ENCODE data around the gene MRPS17. TPM values are rescaled to one million over a fixed set of nuclear protein-coding genes. Genes with fewer than 3 reads are reported as not detected.

Gene MRPS17
- total and polyA plus RNA-seq, 9 of the 15 experiments (the other 6 are each of a cell fraction or from before 2014, with no cell fraction given), result 25.9 to 99.3 (median 43.9) TPM

DNA sequence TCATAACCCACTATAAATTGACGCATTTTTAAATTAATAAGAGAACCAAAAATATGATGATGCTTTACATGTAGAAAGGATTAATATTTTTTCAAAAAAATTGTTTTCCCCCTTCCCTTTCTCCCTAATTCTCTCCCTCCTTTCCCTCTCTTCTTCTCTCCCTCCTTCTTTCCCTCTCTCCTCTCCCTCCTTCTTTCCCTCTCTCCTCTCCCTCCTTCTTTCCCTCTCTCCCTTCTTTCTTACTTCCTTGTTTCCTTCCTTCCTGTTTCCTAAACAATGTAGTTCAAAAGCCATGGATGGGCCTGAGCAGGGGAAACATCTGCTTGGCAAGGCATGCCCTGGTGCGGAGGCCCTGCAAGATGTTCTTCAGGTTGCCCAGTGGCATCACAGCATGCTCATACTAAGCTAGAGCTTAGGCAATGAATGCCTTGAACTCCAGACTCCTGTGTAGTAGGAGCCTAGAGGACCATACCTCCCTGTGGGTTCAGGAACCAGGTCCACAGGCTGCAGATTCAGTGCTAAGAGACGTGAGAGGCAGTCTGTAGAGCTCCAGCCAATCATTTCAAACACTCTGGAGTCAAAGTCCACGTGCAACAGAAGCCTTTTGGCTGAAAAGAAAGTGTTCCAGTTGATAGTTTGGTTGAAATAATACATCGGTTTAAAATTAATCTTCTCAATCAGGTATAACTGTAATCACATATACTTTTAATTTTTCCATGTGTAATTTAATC, 20.1 kb upstream of the MRPS17 start:
- BruUV-seq (replicated peaks), result no TSS peak
- Histone ChIP-seq H3K4me1 (replicated peaks in 1 of 2; ENCODE audit: control insufficient read depth in 2 of 2, insufficient read depth in 2 of 2, low read length in 2 of 2) (no peaks in the 10 kb centered on the region; a peak in 1 of 5 replicates), H2AFZ (ENCODE audit: low read depth, low read length) (no peak overlapping the region), H3K79me2 (ENCODE audit: control insufficient read depth, insufficient read depth, low read length) (no peaks in the 10 kb centered on the region), H3K27ac (ENCODE audit: extremely low read depth, low read depth, low read length) (no peak overlapping the region), H3K4me2 (ENCODE audit: insufficient read depth, low read length) (no peak overlapping the region), H3K9ac (ENCODE audit: insufficient read depth in 1 of 2, low read depth in 2 of 2, low read length in 2 of 2) (no peak overlapping the region), H3K27me3 (ENCODE audit: control insufficient read depth in 2 of 2, insufficient read depth in 2 of 2, low read length in 2 of 2) (no peaks in the 10 kb centered on the region), H3K4me3 (no peak overlapping the region), H3K36me3 (ENCODE audit: control insufficient read depth, insufficient read depth, low read length) (no peaks in the 10 kb centered on the region), H3K9me1 (ENCODE audit: control insufficient read depth, insufficient read depth, low read length) (no peaks in the 10 kb centered on the region), H4K20me1 (replicated peaks; ENCODE audit: control insufficient read depth, insufficient read depth, low read length) (no peaks in the 10 kb centered on the region), H3K9me3 (replicated peaks; ENCODE audit: control insufficient read depth, insufficient read depth, low read depth, low read length) (no peaks in the 10 kb centered on the region)
- DNase-seq (ENCODE audit: extremely low read depth in 1 of 4, low spot score in 3 of 4) (no peak), ATAC-seq (no peak), FAIRE-seq (no peak)
- ChIA-PET CTCF (ENCODE audit: low intra/inter-chr PET ratio) (no interaction called here), POLR2A (interaction anchor here (0.5 kb wide), 1 partner anchor 8 kb away, joined by 3 read pairs; no protein-coding TSS in a partner anchor)
- in situ Hi-C loops (cut with MboI), result no loop called here
- intact Hi-C loops (cut with micrococcal nuclease), result no loop called here
- 9% methylated on average over 4 of the region's 5 CpGs for WGBS (ENCODE audit: insufficient coverage, low coverage, missing lambda C conversion rate)
- TF ChIP-seq, protein P1, sequence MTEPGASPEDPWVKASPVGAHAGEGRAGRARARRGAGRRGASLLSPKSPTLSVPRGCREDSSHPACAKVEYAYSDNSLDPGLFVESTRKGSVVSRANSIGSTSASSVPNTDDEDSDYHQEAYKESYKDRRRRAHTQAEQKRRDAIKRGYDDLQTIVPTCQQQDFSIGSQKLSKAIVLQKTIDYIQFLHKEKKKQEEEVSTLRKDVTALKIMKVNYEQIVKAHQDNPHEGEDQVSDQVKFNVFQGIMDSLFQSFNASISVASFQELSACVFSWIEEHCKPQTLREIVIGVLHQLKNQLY (CRISPR knock-in tag; conservative IDR thresholded peaks at IDR 0.05), result no peak
- TF ChIP-seq, protein P2, sequence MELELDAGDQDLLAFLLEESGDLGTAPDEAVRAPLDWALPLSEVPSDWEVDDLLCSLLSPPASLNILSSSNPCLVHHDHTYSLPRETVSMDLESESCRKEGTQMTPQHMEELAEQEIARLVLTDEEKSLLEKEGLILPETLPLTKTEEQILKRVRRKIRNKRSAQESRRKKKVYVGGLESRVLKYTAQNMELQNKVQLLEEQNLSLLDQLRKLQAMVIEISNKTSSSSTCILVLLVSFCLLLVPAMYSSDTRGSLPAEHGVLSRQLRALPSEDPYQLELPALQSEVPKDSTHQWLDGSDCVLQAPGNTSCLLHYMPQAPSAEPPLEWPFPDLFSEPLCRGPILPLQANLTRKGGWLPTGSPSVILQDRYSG (tag; conservative IDR thresholded peaks at IDR 0.05; ENCODE audit: low read depth), result no peak
- TF ChIP-seq HIVEP1 (CRISPR knock-in tag; IDR thresholded peaks at IDR 0.05), result no peak
- TF ChIP-seq ZNF212 (CRISPR knock-in tag; IDR thresholded peaks at IDR 0.05), result no peak
- no peak for TF ChIP-seq MYBL2 (IDR thresholded peaks at IDR 0.05; ENCODE audit: low read depth)
- TF ChIP-seq MYBL2 (CRISPR knock-in tag; IDR thresholded peaks at IDR 0.05; ENCODE audit: borderline replicate concordance), result no peak
- TF ChIP-seq, protein P3, sequence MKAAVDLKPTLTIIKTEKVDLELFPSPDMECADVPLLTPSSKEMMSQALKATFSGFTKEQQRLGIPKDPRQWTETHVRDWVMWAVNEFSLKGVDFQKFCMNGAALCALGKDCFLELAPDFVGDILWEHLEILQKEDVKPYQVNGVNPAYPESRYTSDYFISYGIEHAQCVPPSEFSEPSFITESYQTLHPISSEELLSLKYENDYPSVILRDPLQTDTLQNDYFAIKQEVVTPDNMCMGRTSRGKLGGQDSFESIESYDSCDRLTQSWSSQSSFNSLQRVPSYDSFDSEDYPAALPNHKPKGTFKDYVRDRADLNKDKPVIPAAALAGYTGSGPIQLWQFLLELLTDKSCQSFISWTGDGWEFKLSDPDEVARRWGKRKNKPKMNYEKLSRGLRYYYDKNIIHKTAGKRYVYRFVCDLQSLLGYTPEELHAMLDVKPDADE (conservative IDR thresholded peaks at IDR 0.05; ENCODE audit: control insufficient read depth, low read depth, low read length), result no peak
- TF ChIP-seq, protein P4, sequence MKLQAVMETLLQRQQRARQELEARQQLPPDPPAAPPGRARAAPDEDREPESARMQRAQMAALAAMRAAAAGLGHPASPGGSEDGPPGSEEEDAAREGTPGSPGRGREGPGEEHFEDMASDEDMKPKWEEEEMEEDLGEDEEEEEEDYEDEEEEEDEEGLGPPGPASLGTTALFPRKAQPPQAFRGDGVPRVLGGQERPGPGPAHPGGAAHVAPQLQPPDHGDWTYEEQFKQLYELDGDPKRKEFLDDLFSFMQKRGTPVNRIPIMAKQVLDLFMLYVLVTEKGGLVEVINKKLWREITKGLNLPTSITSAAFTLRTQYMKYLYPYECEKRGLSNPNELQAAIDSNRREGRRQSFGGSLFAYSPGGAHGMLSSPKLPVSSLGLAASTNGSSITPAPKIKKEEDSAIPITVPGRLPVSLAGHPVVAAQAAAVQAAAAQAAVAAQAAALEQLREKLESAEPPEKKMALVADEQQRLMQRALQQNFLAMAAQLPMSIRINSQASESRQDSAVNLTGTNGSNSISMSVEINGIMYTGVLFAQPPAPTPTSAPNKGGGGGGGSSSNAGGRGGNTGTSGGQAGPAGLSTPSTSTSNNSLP (IDR thresholded peaks at IDR 0.05; ENCODE audit: borderline replicate concordance, low read depth, low read length), result no peak
- TF ChIP-seq, protein P5, sequence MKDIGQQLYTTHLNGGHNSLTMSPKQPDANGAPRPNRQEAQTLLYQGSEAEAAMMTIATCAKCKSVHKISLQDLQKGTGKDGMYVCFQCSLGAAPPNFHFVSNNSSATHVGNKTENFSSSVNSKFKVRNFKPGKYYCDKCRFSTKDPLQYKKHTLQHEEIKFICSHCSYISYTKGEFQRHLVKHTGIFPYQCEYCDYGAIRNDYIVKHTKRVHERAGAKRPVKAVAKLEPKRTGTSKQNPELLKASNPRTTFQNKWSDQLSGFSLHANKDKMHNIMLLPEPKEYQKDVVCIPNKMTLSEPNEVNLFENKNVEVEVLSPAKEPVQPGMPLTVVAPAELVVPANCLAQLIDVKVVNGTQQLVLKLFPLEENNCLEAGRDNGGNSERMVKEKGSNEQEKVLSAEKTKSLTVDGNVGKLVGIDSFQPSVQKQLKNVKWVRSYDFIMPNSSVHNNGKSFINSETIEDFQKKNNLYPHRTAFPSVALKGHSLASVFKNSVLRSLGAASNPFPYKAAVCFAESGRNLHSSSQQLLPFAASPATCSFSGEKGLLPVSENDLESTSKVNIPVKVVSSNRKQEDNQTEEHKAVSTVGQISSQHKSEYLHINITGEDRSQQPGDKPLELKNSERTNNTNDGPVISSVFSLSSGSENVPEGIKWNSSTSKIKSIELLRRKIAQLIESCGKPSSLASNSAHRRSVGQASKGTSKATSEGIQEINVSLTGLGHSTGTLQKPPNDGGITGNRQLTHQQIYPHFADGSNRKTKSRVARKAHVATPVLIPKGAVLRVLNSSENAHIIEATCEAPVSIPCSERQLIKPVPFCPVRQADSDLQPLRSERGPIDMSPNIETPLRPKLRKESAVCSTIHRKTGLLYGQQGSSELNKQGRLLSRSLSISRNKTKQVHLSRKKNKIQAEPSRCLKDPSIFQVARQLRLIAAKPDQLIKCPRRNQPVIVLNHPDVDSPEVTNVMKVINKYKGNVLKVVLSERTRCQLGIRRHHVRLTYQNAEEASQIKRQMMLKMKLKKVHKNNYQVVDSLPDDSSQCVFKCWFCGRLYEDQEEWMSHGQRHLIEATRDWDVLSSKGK (CRISPR knock-in tag; IDR thresholded peaks at IDR 0.05), result no peak
